ENCODE data around the gene OVAAL. TPM values are rescaled to one million over a fixed set of nuclear protein-coding genes. Genes with fewer than 3 reads are reported as not detected.
A peak's percentile ranks its signal among the peaks of the same experiment; 100 is the strongest.

The OVAAL gene
- 3.6 and 4.2 TPM in 2 replicates for total RNA-seq (2014; rRNA removed; shearing (Covaris generic); ENCODE audit: low replicate concordance)

DNA sequence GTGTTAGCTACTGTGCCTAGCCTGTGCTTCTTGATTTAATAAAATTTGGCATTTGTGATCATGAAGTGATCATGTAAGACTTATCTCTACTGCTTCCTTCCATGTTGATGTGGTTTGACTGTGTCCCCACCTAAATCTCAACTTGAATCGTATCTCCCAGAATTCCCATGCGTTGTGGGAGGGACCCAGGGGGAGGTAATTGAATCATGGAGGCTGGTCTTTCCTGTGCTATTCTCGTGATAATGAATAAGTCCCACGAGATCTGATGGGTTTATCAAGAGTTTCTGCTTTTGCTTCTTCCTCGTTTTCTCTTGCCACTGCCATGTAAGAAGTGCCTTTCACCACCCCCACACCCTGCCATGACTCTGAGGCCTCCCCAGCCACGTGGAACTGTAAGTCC lies at the start of gene OVAAL:
Gene OVAAL (plus strand): TSS at position 301 of the 400 bp plus-strand sequence.
- H3K79me2 ChIP-seq (ENCODE audit: low read length), result no peaks in the 10 kb centered on the region

GRCh38 chr1:180510882-180511281 lies 47.9 kb upstream of the OVAAL start:
- no peaks in the 10 kb centered on the region for H3K4me1 ChIP-seq (ENCODE audit: low read length)
- H3K36me3 ChIP-seq (ENCODE audit: insufficient read depth, low read length), result no peaks in the 10 kb centered on the region
- H3K27me3 ChIP-seq (ENCODE audit: low read length), result no peaks in the 10 kb centered on the region
- H2AFZ ChIP-seq (ENCODE audit: low read length), result no peak overlapping the region
- DNase-seq, result no peak
- H3K9me2 ChIP-seq (replicated peaks; ENCODE audit: insufficient read depth, low read length), result no peaks in the 10 kb centered on the region
- no peaks in the 10 kb centered on the region for H4K20me1 ChIP-seq (ENCODE audit: insufficient read depth, low read depth, low read length)
- no peaks in the 10 kb centered on the region for H3K9me3 ChIP-seq (ENCODE audit: low read length)
- no peak overlapping the region for H3K27ac ChIP-seq (ENCODE audit: low read length)
- H3K9ac ChIP-seq (ENCODE audit: low read length), result no peak overlapping the region
- no peaks in the 10 kb centered on the region for H3K79me2 ChIP-seq (ENCODE audit: low read length)
- no peak overlapping the region for H3K4me3 ChIP-seq (ENCODE audit: low read length)
- H3K4me2 ChIP-seq (ENCODE audit: low read depth, low read length, poor library complexity, severe bottlenecking), result no peak overlapping the region

More for the DNA sequence above, at the start of gene OVAAL:
- Histone ChIP-seq H3K9ac (ENCODE audit: low read length) (no peak within 1 kb of the TSS), H2AFZ (ENCODE audit: low read length) (0 out of 2 replicates have a peak within 1 kb of the TSS, but pooled peaks have one; percentile 62), H3K36me3 (ENCODE audit: insufficient read depth, low read length) (no peaks in the 10 kb centered on the region), H3K9me3 (ENCODE audit: low read length) (no peaks in the 10 kb centered on the region), H3K27ac (ENCODE audit: low read length) (no peak within 1 kb of the TSS), H3K4me1 (ENCODE audit: low read length) (no peaks in the 10 kb centered on the region), H3K9me2 (replicated peaks; ENCODE audit: insufficient read depth, low read length) (no peaks in the 10 kb centered on the region), H4K20me1 (ENCODE audit: insufficient read depth, low read depth, low read length) (no peaks in the 10 kb centered on the region), H3K4me2 (ENCODE audit: low read depth, low read length, poor library complexity, severe bottlenecking) (peak within 1 kb of the TSS; percentile 13), H3K27me3 (ENCODE audit: low read length) (no peaks in the 10 kb centered on the region), H3K4me3 (ENCODE audit: low read length) (no peak within 1 kb of the TSS; the same call in 1 of the 2 replicates)
- DNase-seq, result peak; percentile 44

- H3K27me3 ChIP-seq (ENCODE audit: low read length), result no peaks in the 10 kb centered on the region
- H3K4me3 ChIP-seq (ENCODE audit: low read length), result no peak overlapping the region
- no peak overlapping the region for H2AFZ ChIP-seq (ENCODE audit: low read length)
- H3K79me2 ChIP-seq (ENCODE audit: low read length), result no peaks in the 10 kb centered on the region
- H3K4me2 ChIP-seq (ENCODE audit: low read depth, low read length, poor library complexity, severe bottlenecking), result no peak overlapping the region
- H3K4me1 ChIP-seq (ENCODE audit: low read length), result no peaks in the 10 kb centered on the region
- H3K9me3 ChIP-seq (ENCODE audit: low read length), result no peaks in the 10 kb centered on the region
- H3K36me3 ChIP-seq (ENCODE audit: insufficient read depth, low read length), result no peaks in the 10 kb centered on the region
- no peak for DNase-seq
- H4K20me1 ChIP-seq (ENCODE audit: insufficient read depth, low read depth, low read length), result no peaks in the 10 kb centered on the region
- no peak overlapping the region for H3K27ac ChIP-seq (ENCODE audit: low read length)
- H3K9me2 ChIP-seq (replicated peaks; ENCODE audit: insufficient read depth, low read length), result no peaks in the 10 kb centered on the region
- no peak overlapping the region for H3K9ac ChIP-seq (ENCODE audit: low read length)
Measured at GRCh38 chr1:180513531-180513930, 45.2 kb upstream of the OVAAL start.

GRCh38 chr1:180515364-180515763 lies 43.4 kb upstream of the OVAAL start:
- no peaks in the 10 kb centered on the region for H3K9me3 ChIP-seq (ENCODE audit: low read length)
- no peak overlapping the region for H3K27ac ChIP-seq (ENCODE audit: low read length)
- no peaks in the 10 kb centered on the region for H3K27me3 ChIP-seq (ENCODE audit: low read length)
- H3K4me2 ChIP-seq (ENCODE audit: low read depth, low read length, poor library complexity, severe bottlenecking), result no peak overlapping the region
- peak overlapping the region; percentile 43; the same call in 1 of the 2 replicates for H2AFZ ChIP-seq (ENCODE audit: low read length)
- no peaks in the 10 kb centered on the region for H3K4me1 ChIP-seq (ENCODE audit: low read length)
- H4K20me1 ChIP-seq (ENCODE audit: insufficient read depth, low read depth, low read length), result no peaks in the 10 kb centered on the region
- H3K9ac ChIP-seq (ENCODE audit: low read length), result no peak overlapping the region
- no peaks in the 10 kb centered on the region for H3K79me2 ChIP-seq (ENCODE audit: low read length)
- no peaks in the 10 kb centered on the region for H3K36me3 ChIP-seq (ENCODE audit: insufficient read depth, low read length)
- no peak overlapping the region for H3K4me3 ChIP-seq (ENCODE audit: low read length)
- no peaks in the 10 kb centered on the region for H3K9me2 ChIP-seq (replicated peaks; ENCODE audit: insufficient read depth, low read length)
- DNase-seq, result no peak

- peak overlapping the region; percentile 43 for H2AFZ ChIP-seq (ENCODE audit: low read length)
- H3K4me1 ChIP-seq (ENCODE audit: low read length), result no peaks in the 10 kb centered on the region
- peak; percentile 85 for DNase-seq
- H3K4me2 ChIP-seq (ENCODE audit: low read depth, low read length, poor library complexity, severe bottlenecking), result no peak overlapping the region
- H4K20me1 ChIP-seq (ENCODE audit: insufficient read depth, low read depth, low read length), result no peaks in the 10 kb centered on the region
- H3K9me2 ChIP-seq (replicated peaks; ENCODE audit: insufficient read depth, low read length), result no peaks in the 10 kb centered on the region
- H3K79me2 ChIP-seq (ENCODE audit: low read length), result no peaks in the 10 kb centered on the region
- no peaks in the 10 kb centered on the region for H3K36me3 ChIP-seq (ENCODE audit: insufficient read depth, low read length)
- H3K9ac ChIP-seq (ENCODE audit: low read length), result no peak overlapping the region
- no peak overlapping the region for H3K27ac ChIP-seq (ENCODE audit: low read length)
- no peaks in the 10 kb centered on the region for H3K9me3 ChIP-seq (ENCODE audit: low read length)
- H3K27me3 ChIP-seq (ENCODE audit: low read length), result no peaks in the 10 kb centered on the region
- H3K4me3 ChIP-seq (ENCODE audit: low read length), result no peak overlapping the region
Measured at GRCh38 chr1:180515857-180516388, 42.8 kb upstream of the OVAAL start.

GRCh38 chr1:180519846-180520245 lies 38.9 kb upstream of the OVAAL start:
- Histone ChIP-seq H3K79me2 (ENCODE audit: low read length) (no peaks in the 10 kb centered on the region), H3K9ac (ENCODE audit: low read length) (no peak overlapping the region)

DNA sequence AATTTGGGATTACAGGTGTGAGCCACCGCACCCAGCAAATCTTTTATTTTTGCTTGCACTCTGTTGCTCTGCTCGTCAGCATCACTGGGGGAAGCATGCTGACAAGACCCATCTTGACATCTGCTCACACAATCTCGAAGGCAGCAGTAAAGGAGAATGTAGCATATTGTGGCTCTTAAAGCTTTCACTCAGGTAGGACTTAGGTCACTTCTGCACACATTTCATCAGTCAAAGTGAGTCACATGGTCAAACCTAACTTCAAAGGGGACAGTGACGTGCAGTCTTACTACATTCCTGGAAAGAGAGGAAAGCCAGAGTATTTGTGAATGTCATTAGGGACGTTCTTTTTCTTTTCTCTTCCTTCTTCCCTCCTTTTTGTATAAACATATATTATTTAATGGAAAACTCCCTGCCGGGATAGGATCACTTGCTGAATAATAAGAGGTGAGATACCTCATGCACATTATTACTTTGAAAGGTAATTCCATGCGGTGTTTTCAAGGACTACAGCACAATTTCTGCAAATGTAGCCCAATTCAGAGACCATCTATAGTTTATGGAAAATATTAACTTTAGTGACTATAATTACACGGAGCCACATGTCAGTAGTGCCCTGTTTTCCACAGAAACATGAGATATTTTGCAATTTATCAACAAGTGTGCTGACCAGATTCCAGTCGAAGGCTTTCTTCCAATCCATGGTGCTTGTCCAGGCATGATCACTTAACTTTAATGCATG lies 37.1 kb upstream of the OVAAL start:
- H3K4me1 ChIP-seq (ENCODE audit: low read length), result peaks cover 11% of the 10 kb centered on the region
- no peaks in the 10 kb centered on the region for H3K9me3 ChIP-seq (ENCODE audit: low read length)
- no peaks in the 10 kb centered on the region for H3K79me2 ChIP-seq (ENCODE audit: low read length)
- no peak for DNase-seq
- no peak overlapping the region for H3K9ac ChIP-seq (ENCODE audit: low read length)
- H3K36me3 ChIP-seq (ENCODE audit: insufficient read depth, low read length), result no peaks in the 10 kb centered on the region
- no peaks in the 10 kb centered on the region for H4K20me1 ChIP-seq (ENCODE audit: insufficient read depth, low read depth, low read length)
- H3K4me3 ChIP-seq (ENCODE audit: low read length), result no peak overlapping the region
- H3K27ac ChIP-seq (ENCODE audit: low read length), result no peak overlapping the region
- H3K4me2 ChIP-seq (ENCODE audit: low read depth, low read length, poor library complexity, severe bottlenecking), result no peak overlapping the region
- H2AFZ ChIP-seq (ENCODE audit: low read length), result no peak overlapping the region
- H3K27me3 ChIP-seq (ENCODE audit: low read length), result no peaks in the 10 kb centered on the region
- H3K9me2 ChIP-seq (replicated peaks; ENCODE audit: insufficient read depth, low read length), result no peaks in the 10 kb centered on the region

More at GRCh38 chr1:180519846-180520245, 38.9 kb upstream of the OVAAL start:
- no peaks in the 10 kb centered on the region for H3K9me2 ChIP-seq (replicated peaks; ENCODE audit: insufficient read depth, low read length)
- no peak overlapping the region for H3K4me3 ChIP-seq (ENCODE audit: low read length)
- H3K27ac ChIP-seq (ENCODE audit: low read length), result no peak overlapping the region
- H3K4me2 ChIP-seq (ENCODE audit: low read depth, low read length, poor library complexity, severe bottlenecking), result no peak overlapping the region
- DNase-seq, result no peak
- no peaks in the 10 kb centered on the region for H4K20me1 ChIP-seq (ENCODE audit: insufficient read depth, low read depth, low read length)
- peaks cover 1% of the 10 kb centered on the region for H3K4me1 ChIP-seq (ENCODE audit: low read length)
- H3K27me3 ChIP-seq (ENCODE audit: low read length), result no peaks in the 10 kb centered on the region
- H2AFZ ChIP-seq (ENCODE audit: low read length), result no peak overlapping the region
- H3K36me3 ChIP-seq (ENCODE audit: insufficient read depth, low read length), result no peaks in the 10 kb centered on the region
- H3K9me3 ChIP-seq (ENCODE audit: low read length), result no peaks in the 10 kb centered on the region

DNA sequence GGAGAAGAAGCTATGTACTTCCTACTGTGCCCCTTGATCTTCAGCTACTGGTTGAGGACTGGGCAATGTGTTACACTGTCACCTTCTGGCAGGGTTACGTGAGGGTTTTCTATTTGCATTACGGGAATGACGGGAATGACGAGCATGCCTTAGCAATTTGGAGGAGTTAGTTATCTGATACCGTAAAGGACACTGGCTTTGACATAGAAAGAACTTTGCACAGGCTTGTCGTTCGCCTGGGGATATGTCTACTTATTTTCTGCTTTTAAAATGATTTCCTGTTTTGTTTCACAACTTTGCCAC lies 36.6 kb upstream of the OVAAL start:
- no peaks in the 10 kb centered on the region for H3K9me2 ChIP-seq (replicated peaks; ENCODE audit: insufficient read depth, low read length)
- H3K36me3 ChIP-seq (ENCODE audit: insufficient read depth, low read length), result no peaks in the 10 kb centered on the region
- H2AFZ ChIP-seq (ENCODE audit: low read length), result no peak overlapping the region
- no peaks in the 10 kb centered on the region for H4K20me1 ChIP-seq (ENCODE audit: insufficient read depth, low read depth, low read length)
- H3K27ac ChIP-seq (ENCODE audit: low read length), result no peak overlapping the region
- H3K4me2 ChIP-seq (ENCODE audit: low read depth, low read length, poor library complexity, severe bottlenecking), result no peak overlapping the region
- no peak for DNase-seq
- no peaks in the 10 kb centered on the region for H3K27me3 ChIP-seq (ENCODE audit: low read length)
- no peaks in the 10 kb centered on the region for H3K9me3 ChIP-seq (ENCODE audit: low read length)
- H3K4me3 ChIP-seq (ENCODE audit: low read length), result no peak overlapping the region
- no peaks in the 10 kb centered on the region for H3K79me2 ChIP-seq (ENCODE audit: low read length)
- no peak overlapping the region for H3K9ac ChIP-seq (ENCODE audit: low read length)
- peaks cover 11% of the 10 kb centered on the region for H3K4me1 ChIP-seq (ENCODE audit: low read length)

Data from Karpas-422 (cell line).